Endothelial cell of umbilical vein (primary cell): ENCODE measurements around the gene DENND1C. TPM values are rescaled to one million over a fixed set of nuclear protein-coding genes. Genes with fewer than 3 reads are reported as not detected.

Experiments used
- BruUV-seq: library from RNA; stranded (reverse); fragments of 400-500 nt; replicated peaks from 2 replicates; lab custom pipeline; 2021; lab: Mats Ljungman, UMichigan
- CTCF ChIA-PET: fragments of 300-600, 350-600 bp; sonication (Branson Sonifier 250); formaldehyde crosslinking; loops from one replicate; lab custom pipeline; 2021; ENCODE audit warnings: antibody characterized with exemption, inconsistent platforms; lab: Charles Lee
- POLR2A ChIA-PET: fragments of 300-600, 350-600 bp; sonication (Branson Sonifier 250); formaldehyde crosslinking; loops from one replicate; lab custom pipeline; 2021; ENCODE audit warnings: antibody characterized with exemption, inconsistent platforms; lab: Charles Lee
- DNase-seq: peaks from one replicate; pipeline ENCODE4 v3.0.0-alpha.2; 2011; ENCODE audit warnings: low read depth, low spot score
- FAIRE-seq: peaks from 2 replicates; lab custom pipeline; 2011; peaks lifted over from hg19 to GRCh38; lab: Jason Lieb, UNC
- H2AFZ ChIP-seq: 2 replicates; pipeline ENCODE4 v1.6.0; 2012; ENCODE audit warnings: low read depth, low read length, control low read depth, inconsistent platforms
- H3K27ac ChIP-seq: 2 replicates; pipeline ENCODE4 v1.5.1; 2011; ENCODE audit warnings: low read depth, mild to moderate bottlenecking, control low read depth, low read length, moderate library complexity; ENCODE audit not compliant: insufficient read depth
- H3K27me3 ChIP-seq, 2 experiments: 2 replicates each; pipeline versions ENCODE4 v1.6.0 to v1.6.1; 2011; ENCODE audit warnings: low read length in 2 of 2, mixed read lengths in 1 of 2; ENCODE audit not compliant: control insufficient read depth in 2 of 2, insufficient read depth in 2 of 2
- H3K36me3 ChIP-seq, 2 experiments: 2 replicates in 1 of 2; 3 replicates in 1 of 2; pipeline ENCODE4 v1.5.1; 2011; ENCODE audit warnings: low read length in 2 of 2, mild to moderate bottlenecking in 1 of 2, moderate library complexity in 1 of 2; ENCODE audit not compliant: control insufficient read depth in 2 of 2, insufficient read depth in 2 of 2; ENCODE audit errors: extremely low read depth in 1 of 2
- H3K4me1 ChIP-seq: 3 replicates; pipeline ENCODE4 v1.5.1; 2011; ENCODE audit warnings: mild to moderate bottlenecking, low read length; ENCODE audit not compliant: control insufficient read depth, insufficient read depth; ENCODE audit errors: extremely low read depth
- H3K4me2 ChIP-seq: 2 replicates; pipeline ENCODE4 v1.6.1; 2011; ENCODE audit warnings: low read length, control low read depth, mixed read lengths; ENCODE audit not compliant: insufficient read depth
- H3K4me3 ChIP-seq, 3 experiments: fragments of 200-600 bp in 1 of 3; sonication (generic), shearing (Covaris generic) in 1 of 3; replicated peaks in 1 of 3; 2 replicates each; pipeline ENCODE4 v1.5.1; 2011 to 2016; ENCODE audit warnings: control low read depth in 3 of 3, low read length in 3 of 3, mild to moderate bottlenecking in 2 of 3, inconsistent platforms in 1 of 3, low read depth in 1 of 3, moderate library complexity in 1 of 3; ENCODE audit not compliant: insufficient read depth in 1 of 3
- H3K79me2 ChIP-seq: 2 replicates; pipeline ENCODE4 v1.6.0; 2012; ENCODE audit warnings: low read length, inconsistent platforms; ENCODE audit not compliant: control insufficient read depth, insufficient read depth
- H3K9ac ChIP-seq: replicated peaks from 2 replicates; pipeline ENCODE3; 2011; ENCODE audit warnings: low read length, control low read depth; ENCODE audit not compliant: insufficient read depth; ENCODE audit errors: extremely low read depth
- H3K9me1 ChIP-seq: replicated peaks from 3 replicates; pipeline ENCODE4 v1.6.0; 2011; ENCODE audit warnings: mild to moderate bottlenecking, low read length; ENCODE audit not compliant: control insufficient read depth, insufficient read depth; ENCODE audit errors: extremely low read depth
- H3K9me3 ChIP-seq: replicated peaks from 2 replicates; pipeline ENCODE4 v1.5.1; 2012; ENCODE audit warnings: low read length, inconsistent platforms; ENCODE audit not compliant: control insufficient read depth, insufficient read depth
- H4K20me1 ChIP-seq: replicated peaks from 2 replicates; pipeline ENCODE3; 2011; ENCODE audit warnings: mild to moderate bottlenecking, low read length; ENCODE audit not compliant: control insufficient read depth, insufficient read depth; ENCODE audit errors: extremely low read depth
- EZH2 ChIP-seq: IDR thresholded peaks from 2 replicates; pipeline ENCODE4 v1.6.1; 2012; ENCODE audit warnings: borderline replicate concordance, low read depth, mild to moderate bottlenecking, moderate library complexity, low read length, inconsistent platforms; ENCODE audit not compliant: severe bottlenecking
- JUN ChIP-seq: IDR thresholded peaks from 2 replicates; pipeline ENCODE4 v1.6.1; 2011; ENCODE audit warnings: borderline replicate concordance, low read depth; ENCODE audit not compliant: insufficient read length, insufficient read depth
- MYC ChIP-seq: IDR thresholded peaks from one replicate; pipeline ENCODE4 v1.6.1; 2011; ENCODE audit warnings: mild to moderate bottlenecking, low read depth, low read length
- dilution Hi-C: fragments of 300-500 bp; cut with MboI; formaldehyde crosslinking; loops from one replicate; pipeline ENCODE4 v1.15.0; 2019; ENCODE audit warnings: low sequenced_read_pairs; ENCODE audit not compliant: extremely low pct_ligation_motif_present
- intact Hi-C: fragments of 100-400 bp; cut with micrococcal nuclease; formaldehyde crosslinking; loops from one replicate; pipeline ENCODE4 v1.10.0; 2022
- polyA plus RNA-seq, 4 experiments: library from polyadenylated mRNA; depleted of rRNA in 3 of 4; stranded (reverse) in 3 of 4; unstranded in 1 of 4; fragments of >200 nt; gene quantifications; 2 replicates each; pipeline versions ENCODE4 v1.2.1 to v1.2.3, GENCODE V29; 2011 to 2012; ENCODE audit warnings: missing spikeins in 1 of 4
- total RNA-seq: library from RNA; stranded (reverse); gene quantifications from 2 replicates; pipeline ENCODE4 v1.2.3, GENCODE V29; 2021
- TF ChIP-seq, protein P1 (sequence below), 2 donors: IDR thresholded peaks; 1 replicate in 1 of 2; 2 replicates in 1 of 2; pipeline ENCODE4 v1.5.1; 2011; ENCODE audit warnings: low read length in 2 of 2, mild to moderate bottlenecking in 2 of 2, moderate library complexity in 2 of 2, control low read depth in 1 of 2, inconsistent platforms in 1 of 2, low read depth in 1 of 2; ENCODE audit not compliant: insufficient read depth in 1 of 2; ENCODE audit errors: extremely low read depth in 1 of 2

The DENND1C gene
- total and polyA plus RNA-seq, 2 donors (not counting 3 experiments of a cell fraction or from before 2014, with no cell fraction given): not detected

DNA sequence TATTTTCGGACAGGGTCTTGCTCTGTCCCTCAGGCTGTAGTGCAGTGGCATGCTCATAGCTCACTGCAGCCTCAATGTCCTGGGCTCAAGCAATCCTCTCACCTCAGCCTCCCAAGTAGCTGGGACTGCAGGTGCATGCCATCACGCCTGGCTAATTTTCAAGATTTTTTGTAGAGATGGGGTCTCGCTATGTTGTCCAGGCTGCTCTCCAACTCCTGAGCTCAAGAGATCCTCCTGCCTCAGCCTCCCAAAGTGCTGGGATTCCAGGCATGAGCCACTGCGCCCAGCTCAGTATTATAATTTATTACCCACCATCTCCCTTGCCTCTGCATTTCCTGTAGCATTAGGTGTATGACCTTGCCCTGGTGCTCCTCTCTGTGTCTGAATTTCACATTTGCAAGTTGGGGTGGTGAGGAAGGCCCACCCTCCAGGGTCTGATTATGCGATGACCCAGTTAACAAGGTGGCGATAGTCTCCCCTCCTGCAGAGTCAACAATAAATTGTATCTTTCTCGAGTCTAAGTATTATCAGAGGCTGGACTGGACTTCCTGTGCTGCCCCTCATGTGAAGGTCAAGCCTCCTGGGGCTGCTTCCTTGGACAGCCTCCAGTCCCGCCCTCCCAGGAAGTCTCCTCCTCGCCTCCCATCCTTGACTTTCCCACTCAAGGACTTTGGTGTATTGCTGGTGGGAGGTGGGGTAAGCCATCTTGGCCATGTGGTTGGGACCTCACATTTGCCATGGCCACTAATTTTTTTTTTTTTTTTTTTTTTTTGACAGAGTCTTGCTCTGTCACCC lies 22.0 kb upstream of the DENND1C start:
- Histone ChIP-seq H3K4me1 (no peaks in the 10 kb centered on the region), H3K4me3 (no peak overlapping the region), H3K27me3 (peaks cover 16 to 24% of the 10 kb centered on the region in 2 experiments), H3K79me2 (no peaks in the 10 kb centered on the region), H3K27ac (no peak overlapping the region), H3K4me2 (no peak overlapping the region), H3K9ac (no peak overlapping the region), H3K36me3 (no peaks in the 10 kb centered on the region), H3K9me3 (no peaks in the 10 kb centered on the region), H4K20me1 (no peaks in the 10 kb centered on the region), H2AFZ (no peak overlapping the region), H3K9me1 (no peaks in the 10 kb centered on the region)
- POLR2A ChIA-PET: no interaction called here
- DNase-seq (no peak), FAIRE-seq (no peak)
- BruUV-seq: no TSS peak
- CTCF ChIA-PET: interaction anchor here (1.1 kb wide), 1 partner anchor 21 kb away, joined by 3 read pairs; no protein-coding TSS in a partner anchor
- intact Hi-C loops (no loop called here), dilution Hi-C loops (no loop called here)
- TF ChIP-seq, protein P1, sequence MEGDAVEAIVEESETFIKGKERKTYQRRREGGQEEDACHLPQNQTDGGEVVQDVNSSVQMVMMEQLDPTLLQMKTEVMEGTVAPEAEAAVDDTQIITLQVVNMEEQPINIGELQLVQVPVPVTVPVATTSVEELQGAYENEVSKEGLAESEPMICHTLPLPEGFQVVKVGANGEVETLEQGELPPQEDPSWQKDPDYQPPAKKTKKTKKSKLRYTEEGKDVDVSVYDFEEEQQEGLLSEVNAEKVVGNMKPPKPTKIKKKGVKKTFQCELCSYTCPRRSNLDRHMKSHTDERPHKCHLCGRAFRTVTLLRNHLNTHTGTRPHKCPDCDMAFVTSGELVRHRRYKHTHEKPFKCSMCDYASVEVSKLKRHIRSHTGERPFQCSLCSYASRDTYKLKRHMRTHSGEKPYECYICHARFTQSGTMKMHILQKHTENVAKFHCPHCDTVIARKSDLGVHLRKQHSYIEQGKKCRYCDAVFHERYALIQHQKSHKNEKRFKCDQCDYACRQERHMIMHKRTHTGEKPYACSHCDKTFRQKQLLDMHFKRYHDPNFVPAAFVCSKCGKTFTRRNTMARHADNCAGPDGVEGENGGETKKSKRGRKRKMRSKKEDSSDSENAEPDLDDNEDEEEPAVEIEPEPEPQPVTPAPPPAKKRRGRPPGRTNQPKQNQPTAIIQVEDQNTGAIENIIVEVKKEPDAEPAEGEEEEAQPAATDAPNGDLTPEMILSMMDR (IDR thresholded peaks at IDR 0.05; ENCODE audit: extremely low read depth in 1 of 2, insufficient read depth in 1 of 2, low read depth in 1 of 2, low read length in 2 of 2): no peak
- no peak for TF ChIP-seq EZH2
- no peak for TF ChIP-seq MYC
- no peak for TF ChIP-seq JUN
